GM10248 (cell line): ENCODE data around the gene ATP4B.

Experiments
- CTCF ChIA-PET: fragments of 300-600 bp; sonication (Branson Sonifier 250); formaldehyde crosslinking; extraction: SDS; loops from one replicate; lab custom pipeline; 2021; ENCODE audit warnings: antibody characterized with exemption; lab: Yijun Ruan, JAX
- POLR2A ChIA-PET: fragments of 350-650 bp; sonication (Branson Sonifier 250); formaldehyde crosslinking; extraction: SDS; loops from one replicate; lab custom pipeline; 2020; ENCODE audit warnings: antibody characterized with exemption; lab: Yijun Ruan, JAX
- DNase-seq: peaks from one replicate; pipeline ENCODE4 v3.0.0; 2012; ENCODE audit errors: extremely low spot score
- TF ChIP-seq, protein P1 (sequence below): IDR thresholded peaks from 2 replicates; pipeline ENCODE4 v1.5.1; 2012; ENCODE audit warnings: mild to moderate bottlenecking, low read depth; ENCODE audit errors: extremely low read depth, missing control alignments, control extremely low read depth

ATP4B gene

DNA sequence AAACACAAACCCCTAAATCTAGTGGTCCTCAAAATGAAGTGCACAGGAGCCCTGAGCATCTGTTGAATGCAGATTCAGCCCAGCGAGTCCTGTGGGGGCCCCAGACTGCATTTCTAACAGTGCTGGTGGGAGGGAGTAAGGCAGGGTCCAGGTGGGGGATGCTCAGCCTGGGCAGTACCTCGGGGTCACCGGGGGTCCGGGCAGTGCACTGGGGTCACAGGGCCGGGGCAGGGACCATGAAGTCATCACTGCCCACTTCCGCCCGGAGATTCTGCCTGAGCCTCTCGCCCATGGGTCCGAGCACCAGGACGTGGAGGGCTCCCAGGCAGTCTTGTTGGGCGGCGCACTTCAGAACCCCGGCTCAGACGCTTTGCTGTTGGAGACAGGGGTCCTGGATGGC lies 838 bp upstream of the ATP4B start:
- TF ChIP-seq, protein P1, sequence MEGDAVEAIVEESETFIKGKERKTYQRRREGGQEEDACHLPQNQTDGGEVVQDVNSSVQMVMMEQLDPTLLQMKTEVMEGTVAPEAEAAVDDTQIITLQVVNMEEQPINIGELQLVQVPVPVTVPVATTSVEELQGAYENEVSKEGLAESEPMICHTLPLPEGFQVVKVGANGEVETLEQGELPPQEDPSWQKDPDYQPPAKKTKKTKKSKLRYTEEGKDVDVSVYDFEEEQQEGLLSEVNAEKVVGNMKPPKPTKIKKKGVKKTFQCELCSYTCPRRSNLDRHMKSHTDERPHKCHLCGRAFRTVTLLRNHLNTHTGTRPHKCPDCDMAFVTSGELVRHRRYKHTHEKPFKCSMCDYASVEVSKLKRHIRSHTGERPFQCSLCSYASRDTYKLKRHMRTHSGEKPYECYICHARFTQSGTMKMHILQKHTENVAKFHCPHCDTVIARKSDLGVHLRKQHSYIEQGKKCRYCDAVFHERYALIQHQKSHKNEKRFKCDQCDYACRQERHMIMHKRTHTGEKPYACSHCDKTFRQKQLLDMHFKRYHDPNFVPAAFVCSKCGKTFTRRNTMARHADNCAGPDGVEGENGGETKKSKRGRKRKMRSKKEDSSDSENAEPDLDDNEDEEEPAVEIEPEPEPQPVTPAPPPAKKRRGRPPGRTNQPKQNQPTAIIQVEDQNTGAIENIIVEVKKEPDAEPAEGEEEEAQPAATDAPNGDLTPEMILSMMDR, result no peak
- POLR2A ChIA-PET, result no interaction called here
- DNase-seq, result no peak
- CTCF ChIA-PET, result no interaction called here

- CTCF ChIA-PET, result no interaction called here
- no peak for DNase-seq
Measured at GRCh38 chr13:113656831-113657671, 947 bp downstream of the ATP4B start.

GRCh38 chr13:113656003-113656588 lies 1.9 kb downstream of the ATP4B start:
- ChIA-PET POLR2A (no interaction called here), CTCF (no interaction called here)
- DNase-seq, result no peak
- TF ChIP-seq, protein P1, result no peak

More at GRCh38 chr13:113656831-113657671, 947 bp downstream of the ATP4B start:
- POLR2A ChIA-PET, result no interaction called here
- TF ChIP-seq, protein P1, result no peak

- no peak for DNase-seq
- POLR2A ChIA-PET, result no interaction called here
- TF ChIP-seq, protein P1, result no peak
- CTCF ChIA-PET, result no interaction called here
Measured at GRCh38 chr13:113655346-113656002, 2.5 kb downstream of the ATP4B start.

- TF ChIP-seq, protein P1, result no peak
- DNase-seq, result no peak
- POLR2A ChIA-PET, result no interaction called here
- CTCF ChIA-PET, result no interaction called here
Measured at GRCh38 chr13:113654591-113655345, 3.2 kb downstream of the ATP4B start.

DNA sequence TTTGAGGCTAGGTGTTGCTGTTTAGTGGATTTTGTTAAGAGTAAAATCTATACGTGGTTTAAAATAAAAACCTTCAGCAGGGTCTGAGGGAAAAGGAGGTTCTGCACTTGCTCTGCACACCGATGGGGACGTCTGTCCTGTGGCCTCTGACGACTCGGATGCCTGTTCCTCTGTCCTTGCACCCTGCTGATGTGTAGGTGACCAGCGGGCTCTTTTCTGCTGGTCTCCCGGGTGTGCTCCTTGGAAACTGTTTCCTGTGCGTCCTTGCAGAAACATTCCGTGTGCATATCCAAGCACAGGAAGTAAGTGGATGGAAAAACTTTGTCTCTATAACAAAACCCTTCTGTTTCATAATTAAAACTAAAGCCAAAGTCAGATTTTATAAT lies 3.8 kb downstream of the ATP4B start:
- DNase-seq, result no peak
- POLR2A ChIA-PET, result no interaction called here
- CTCF ChIA-PET, result no interaction called here
- TF ChIP-seq, protein P1, result no peak
